SH-SY5Y (cell line): ENCODE results near the gene CHST11.

Experiments
- GATA2 ChIP-seq: IDR thresholded peaks from 2 replicates; pipeline ENCODE4 v1.6.1; 2011; ENCODE audit warnings: mild to moderate bottlenecking, low read depth, low read length
- GATA3 ChIP-seq: IDR thresholded peaks from 2 replicates; pipeline ENCODE4 v1.6.1; 2011; ENCODE audit warnings: low read depth, mild to moderate bottlenecking, low read length, moderate library complexity

DNA sequence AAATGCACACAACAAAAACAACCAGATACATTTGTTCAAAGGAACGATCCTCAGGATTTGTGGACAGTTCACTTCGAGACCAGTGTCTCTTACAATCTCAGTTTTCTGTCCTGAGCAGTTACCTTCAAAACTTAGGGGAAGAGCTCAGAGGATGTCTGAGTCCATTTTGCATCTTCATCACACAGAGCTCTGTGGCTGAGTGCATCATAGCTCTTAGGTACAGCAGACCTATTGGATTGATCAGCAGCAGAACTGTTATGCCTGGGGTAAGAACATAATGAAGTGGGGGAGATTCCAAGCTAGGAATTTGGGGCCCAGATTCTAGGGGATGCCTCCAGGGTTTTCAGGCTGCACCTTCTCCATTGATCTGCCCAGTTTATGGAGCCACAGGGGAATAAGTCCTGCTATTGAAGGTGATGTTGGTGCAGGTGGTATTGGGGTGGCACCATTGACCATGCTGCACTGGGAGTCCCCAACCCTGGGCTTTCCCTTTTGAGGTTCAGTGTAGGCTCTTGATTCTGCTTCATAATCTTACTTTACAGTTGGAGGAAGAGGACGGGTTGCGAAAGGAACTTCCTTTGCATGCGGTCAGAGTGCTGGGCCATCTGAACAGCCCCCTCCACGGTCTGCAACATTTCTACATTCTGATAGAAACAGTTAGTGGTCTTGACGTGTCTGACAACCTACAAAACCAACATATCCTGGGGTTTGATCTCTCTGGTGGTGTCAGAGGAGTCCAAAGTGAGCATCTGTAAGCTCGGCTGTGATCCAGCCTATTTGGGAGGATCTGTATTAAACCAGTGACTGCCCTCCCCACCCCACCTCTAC lies 112.8 kb downstream of the CHST11 start:
- TF ChIP-seq GATA3 (no peak), GATA2 (no peak)
